NT2/D1 (cell line): ENCODE data around the gene TBC1D10B.

Experiments
- DNase-seq: peaks from one replicate; pipeline ENCODE4 v3.0.0-alpha.2; 2011; ENCODE audit warnings: low read depth, low spot score
- H3K27me3 ChIP-seq: 2 replicates; pipeline ENCODE4 v1.6.0; 2011; ENCODE audit warnings: mild to moderate bottlenecking; ENCODE audit not compliant: insufficient read length, insufficient read depth
- H3K36me3 ChIP-seq: 2 replicates; pipeline ENCODE4 v1.6.1; 2011; ENCODE audit warnings: mild to moderate bottlenecking, low read length, mixed read lengths; ENCODE audit not compliant: insufficient read depth, insufficient read length
- H3K4me1 ChIP-seq: 2 replicates; pipeline ENCODE4 v1.5.1; 2011; ENCODE audit not compliant: insufficient read depth, insufficient read length
- H3K4me3 ChIP-seq: 2 replicates; pipeline ENCODE4 v1.5.1; 2011; ENCODE audit warnings: low read depth; ENCODE audit not compliant: insufficient read length
- H3K9ac ChIP-seq: 2 replicates; pipeline ENCODE4 v1.6.0; 2011; ENCODE audit warnings: low read depth; ENCODE audit not compliant: insufficient read length
- H3K9me3 ChIP-seq: 2 replicates; pipeline ENCODE4 v1.5.1; 2011; ENCODE audit warnings: mild to moderate bottlenecking, low read length; ENCODE audit not compliant: insufficient read depth
- SUZ12 ChIP-seq: IDR thresholded peaks from 2 replicates; pipeline ENCODE4 v1.6.1; 2011; ENCODE audit not compliant: insufficient read length, insufficient read depth; ENCODE audit errors: extremely low read depth
- YY1 ChIP-seq: IDR thresholded peaks from 2 replicates; pipeline ENCODE4 v1.6.1; 2011; ENCODE audit not compliant: insufficient read length, insufficient read depth
- ZNF274 ChIP-seq: IDR thresholded peaks from 2 replicates; pipeline ENCODE4 v1.6.1; 2011; ENCODE audit warnings: mild to moderate bottlenecking, low read depth, low read length

Gene TBC1D10B

GRCh38 chr16:30376461-30376902 lies 6.2 kb upstream of the TBC1D10B start:
- H3K36me3 ChIP-seq: peaks cover 12% of the 10 kb centered on the region
- H3K4me1 ChIP-seq: peaks cover 17% of the 10 kb centered on the region
- no peaks in the 10 kb centered on the region for H3K27me3 ChIP-seq
- no peak overlapping the region for H3K4me3 ChIP-seq
- TF ChIP-seq YY1: no peak
- TF ChIP-seq SUZ12: no peak
- no peak for TF ChIP-seq ZNF274
- H3K9ac ChIP-seq: peak overlapping the region; percentile 3
- DNase-seq: no peak
- H3K9me3 ChIP-seq: no peaks in the 10 kb centered on the region

GRCh38 chr16:30375864-30376263 lies 5.6 kb upstream of the TBC1D10B start:
- Histone ChIP-seq H3K36me3 (peaks cover 9% of the 10 kb centered on the region), H3K27me3 (no peaks in the 10 kb centered on the region), H3K9me3 (no peaks in the 10 kb centered on the region), H3K9ac (no peak overlapping the region), H3K4me1 (peaks cover 15% of the 10 kb centered on the region), H3K4me3 (no peak overlapping the region)
- TF ChIP-seq ZNF274: no peak
- TF ChIP-seq YY1: no peak
- no peak for TF ChIP-seq SUZ12
- DNase-seq: no peak

- H3K27me3 ChIP-seq: no peaks in the 10 kb centered on the region
- H3K4me3 ChIP-seq: no peak within 1 kb of the TSS
- H3K9ac ChIP-seq: no peak within 1 kb of the TSS
- no peaks in the 10 kb centered on the region for H3K9me3 ChIP-seq
- H3K36me3 ChIP-seq: no peaks in the 10 kb centered on the region
- TF ChIP-seq ZNF274: no peak
- no peak for TF ChIP-seq SUZ12
- TF ChIP-seq YY1: no peak
- no peak for DNase-seq
- peaks cover 12% of the 10 kb centered on the region for H3K4me1 ChIP-seq
Observed at GRCh38 chr16:30374538-30374937, 4.2 kb upstream of the TBC1D10B start, which contains the start of gene MYL11. Gene MYL11 (plus strand): TSS chr16:30374802. CDS start chr16:30374858, 56 bp downstream.

- H3K36me3 ChIP-seq: peaks cover 1% of the 10 kb centered on the region
- H3K4me3 ChIP-seq: no peak overlapping the region
- H3K27me3 ChIP-seq: no peaks in the 10 kb centered on the region
- peaks cover 22% of the 10 kb centered on the region for H3K4me1 ChIP-seq
- peak overlapping the region; percentile 5 for H3K9ac ChIP-seq
- no peak for DNase-seq
- no peak for TF ChIP-seq ZNF274
- TF ChIP-seq YY1: no peak
- no peak for TF ChIP-seq SUZ12
- no peaks in the 10 kb centered on the region for H3K9me3 ChIP-seq
Observed at GRCh38 chr16:30372725-30373124, 2.4 kb upstream of the TBC1D10B start.

- DNase-seq: no peak
- H3K4me1 ChIP-seq: peaks cover 28% of the 10 kb centered on the region
- H3K9me3 ChIP-seq: no peaks in the 10 kb centered on the region
- no peaks in the 10 kb centered on the region for H3K27me3 ChIP-seq
- TF ChIP-seq ZNF274: no peak
- no peak for TF ChIP-seq SUZ12
- no peak for TF ChIP-seq YY1
- H3K9ac ChIP-seq: peak overlapping the region; percentile 5
- peaks cover 7% of the 10 kb centered on the region for H3K36me3 ChIP-seq
- H3K4me3 ChIP-seq: no peak overlapping the region
Observed at GRCh38 chr16:30372038-30372712, 1.9 kb upstream of the TBC1D10B start.

GRCh38 chr16:30371248-30371816 lies 1.0 kb upstream of the TBC1D10B start:
- peak overlapping the region; percentile 47 for H3K4me3 ChIP-seq
- H3K4me1 ChIP-seq: peaks cover 25% of the 10 kb centered on the region
- no peak for DNase-seq
- TF ChIP-seq SUZ12: no peak
- no peak for TF ChIP-seq YY1
- no peak for TF ChIP-seq ZNF274
- peak overlapping the region; percentile 65 for H3K9ac ChIP-seq
- peaks cover 13% of the 10 kb centered on the region for H3K36me3 ChIP-seq
- no peaks in the 10 kb centered on the region for H3K9me3 ChIP-seq
- H3K27me3 ChIP-seq: no peaks in the 10 kb centered on the region

GRCh38 chr16:30369938-30370455 lies 297 bp downstream of the TBC1D10B start:
- TF ChIP-seq SUZ12 (no peak), ZNF274 (no peak), YY1 (no peak)
- Histone ChIP-seq H3K36me3 (peaks cover 23% of the 10 kb centered on the region), H3K9me3 (no peaks in the 10 kb centered on the region), H3K4me3 (peak overlapping the region; percentile 68), H3K9ac (peak overlapping the region; percentile 91), H3K27me3 (no peaks in the 10 kb centered on the region), H3K4me1 (peaks cover 21% of the 10 kb centered on the region)
- no peak for DNase-seq
